Keratinocyte (primary cell): Measurements from ENCODE around the gene TRMT61A. TPM values are rescaled to one million over a fixed set of nuclear protein-coding genes. Genes with fewer than 3 reads are reported as not detected.

ENCODE experiments used
- DNase-seq: peaks from one replicate; pipeline ENCODE4 v3.0.0-alpha.2; 2011; ENCODE audit warnings: low read depth, missing footprints, low spot score
- FAIRE-seq: peaks from 2 replicates; lab custom pipeline; 2011; peaks lifted over from hg19 to GRCh38; lab: Jason Lieb, UNC
- H2AFZ ChIP-seq: 2 replicates; pipeline ENCODE4 v1.6.0; 2012; ENCODE audit warnings: low read length, control low read depth, inconsistent platforms; ENCODE audit not compliant: control insufficient read depth
- H3K27ac ChIP-seq: 2 replicates; pipeline ENCODE4 v1.5.1; 2011; ENCODE audit warnings: low read length; ENCODE audit not compliant: control insufficient read depth, insufficient read depth
- H3K27me3 ChIP-seq: 3 replicates; pipeline ENCODE4 v1.6.0; 2011; ENCODE audit warnings: low read length; ENCODE audit not compliant: control insufficient read depth, insufficient read depth; ENCODE audit errors: extremely low read depth
- H3K36me3 ChIP-seq, 2 experiments: 2 replicates in 1 of 2; 3 replicates in 1 of 2; pipeline ENCODE4 v1.5.1; 2011; ENCODE audit warnings: low read length in 2 of 2, mild to moderate bottlenecking in 1 of 2; ENCODE audit not compliant: control insufficient read depth in 2 of 2, insufficient read depth in 2 of 2; ENCODE audit errors: extremely low read depth in 1 of 2
- H3K4me1 ChIP-seq: 3 replicates; pipeline ENCODE4 v1.5.1; 2011; ENCODE audit warnings: low read length; ENCODE audit not compliant: control insufficient read depth, insufficient read depth; ENCODE audit errors: extremely low read depth
- H3K4me2 ChIP-seq: 3 replicates; pipeline ENCODE4 v1.6.0; 2011; ENCODE audit warnings: low read depth, low read length; ENCODE audit not compliant: control insufficient read depth, insufficient read depth; ENCODE audit errors: extremely low read depth
- H3K4me3 ChIP-seq, 3 experiments: fragments of 200-600 bp in 1 of 3; sonication (generic) in 1 of 3; 2 replicates in 2 of 3; 3 replicates in 1 of 3; pipeline ENCODE4 v1.5.1; 2011 to 2016; ENCODE audit warnings: low read length in 3 of 3, mild to moderate bottlenecking in 3 of 3, control low read depth in 2 of 3, inconsistent platforms in 1 of 3, low read depth in 1 of 3, mixed read lengths in 1 of 3, mixed run types in 1 of 3, moderate library complexity in 1 of 3; ENCODE audit not compliant: control insufficient read depth in 2 of 3, insufficient read depth in 2 of 3; ENCODE audit errors: extremely low read depth in 1 of 3
- H3K79me2 ChIP-seq: 2 replicates; pipeline ENCODE4 v1.6.0; 2012; ENCODE audit warnings: low read length; ENCODE audit not compliant: control insufficient read depth, insufficient read depth
- H3K9ac ChIP-seq: 3 replicates; pipeline ENCODE4 v1.6.0; 2011; ENCODE audit warnings: low read length; ENCODE audit not compliant: control insufficient read depth, insufficient read depth; ENCODE audit errors: extremely low read depth
- H3K9me1 ChIP-seq: 3 replicates; pipeline ENCODE4 v1.6.0; 2011; ENCODE audit warnings: low read length; ENCODE audit not compliant: control insufficient read depth, insufficient read depth; ENCODE audit errors: extremely low read depth
- H3K9me3 ChIP-seq: 2 replicates; pipeline ENCODE4 v1.5.1; 2012; ENCODE audit warnings: low read depth, low read length; ENCODE audit not compliant: control insufficient read depth
- H4K20me1 ChIP-seq: 3 replicates; pipeline ENCODE4 v1.6.0; 2011; ENCODE audit warnings: low read length; ENCODE audit not compliant: control insufficient read depth, insufficient read depth; ENCODE audit errors: extremely low read depth
- EZH2 ChIP-seq: IDR thresholded peaks from one replicate; pipeline ENCODE4 v1.6.1; 2012; ENCODE audit warnings: inconsistent platforms, mild to moderate bottlenecking, low read length, moderate library complexity
- dilution Hi-C: fragments of 300-500 bp; cut with MboI; formaldehyde crosslinking; loops from one replicate; pipeline ENCODE4 v1.7.0; 2020; ENCODE audit warnings: low sequenced_read_pairs; ENCODE audit not compliant: extremely low pct_ligation_motif_present
- polyA plus RNA-seq, 5 experiments: library from polyadenylated mRNA; depleted of rRNA in 3 of 5; stranded (reverse) in 3 of 5; stranded (forward) in 1 of 5; unstranded in 1 of 5; fragments of >200 nt; gene quantifications; 1 replicate in 1 of 5; 2 replicates in 3 of 5; 3 replicates in 1 of 5; pipeline versions ENCODE4 v1.2.1 to v1.2.3, GENCODE V29; 2011 to 2012; ENCODE audit warnings: missing spikeins in 2 of 5, low read depth in 1 of 5, low replicate concordance in 1 of 5
- TF ChIP-seq, protein P1 (sequence below), 3 experiments: IDR thresholded peaks in 1 of 3; conservative IDR thresholded peaks in 1 of 3; optimal IDR thresholded peaks in 1 of 3; 2 replicates in 2 of 3; 3 replicates in 1 of 3; pipeline versions ENCODE3 to v1.5.1; 2011; ENCODE audit warnings: low read length in 3 of 3, mild to moderate bottlenecking in 3 of 3, moderate library complexity in 2 of 3, control low read depth in 1 of 3, inconsistent platforms in 1 of 3; ENCODE audit not compliant: insufficient read depth in 2 of 3; ENCODE audit errors: extremely low read depth in 1 of 3

The TRMT61A gene
- polyA plus RNA-seq, 1 donor (not counting 4 experiments of a cell fraction or from before 2014, with no cell fraction given) = 4.4 TPM

DNA sequence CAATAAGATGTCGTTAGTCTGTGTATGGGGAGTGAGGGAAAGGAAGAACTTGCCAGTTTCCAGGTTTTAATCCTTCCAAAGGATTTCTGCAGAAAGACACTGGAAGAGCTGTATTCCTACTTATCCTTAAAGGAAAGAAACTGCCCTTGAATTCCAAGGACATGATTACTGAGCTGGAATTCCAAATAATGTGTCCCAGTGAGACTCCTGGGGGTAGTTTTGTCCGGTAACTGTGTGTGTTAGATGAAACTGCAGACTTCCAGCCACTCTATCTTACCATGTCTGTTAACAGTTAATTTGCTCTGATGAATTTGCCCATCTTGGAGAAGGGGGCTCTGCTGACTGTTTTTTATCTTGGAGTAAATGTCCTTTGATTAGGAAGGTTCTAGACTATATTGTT, 39.4 kb upstream of the TRMT61A start:
- dilution Hi-C loops = no loop called here
- no peaks in the 10 kb centered on the region for H3K9me3 ChIP-seq
- H3K9ac ChIP-seq = no peak overlapping the region
- no peak overlapping the region for H3K27ac ChIP-seq
- no peak for FAIRE-seq
- no peaks in the 10 kb centered on the region for H3K4me1 ChIP-seq
- H3K79me2 ChIP-seq = peaks cover 8% of the 10 kb centered on the region
- TF ChIP-seq, protein P1, sequence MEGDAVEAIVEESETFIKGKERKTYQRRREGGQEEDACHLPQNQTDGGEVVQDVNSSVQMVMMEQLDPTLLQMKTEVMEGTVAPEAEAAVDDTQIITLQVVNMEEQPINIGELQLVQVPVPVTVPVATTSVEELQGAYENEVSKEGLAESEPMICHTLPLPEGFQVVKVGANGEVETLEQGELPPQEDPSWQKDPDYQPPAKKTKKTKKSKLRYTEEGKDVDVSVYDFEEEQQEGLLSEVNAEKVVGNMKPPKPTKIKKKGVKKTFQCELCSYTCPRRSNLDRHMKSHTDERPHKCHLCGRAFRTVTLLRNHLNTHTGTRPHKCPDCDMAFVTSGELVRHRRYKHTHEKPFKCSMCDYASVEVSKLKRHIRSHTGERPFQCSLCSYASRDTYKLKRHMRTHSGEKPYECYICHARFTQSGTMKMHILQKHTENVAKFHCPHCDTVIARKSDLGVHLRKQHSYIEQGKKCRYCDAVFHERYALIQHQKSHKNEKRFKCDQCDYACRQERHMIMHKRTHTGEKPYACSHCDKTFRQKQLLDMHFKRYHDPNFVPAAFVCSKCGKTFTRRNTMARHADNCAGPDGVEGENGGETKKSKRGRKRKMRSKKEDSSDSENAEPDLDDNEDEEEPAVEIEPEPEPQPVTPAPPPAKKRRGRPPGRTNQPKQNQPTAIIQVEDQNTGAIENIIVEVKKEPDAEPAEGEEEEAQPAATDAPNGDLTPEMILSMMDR (optimal IDR thresholded peaks at IDR 0.05 in 1 of 3, IDR thresholded peaks at IDR 0.05 in 1 of 3, conservative IDR thresholded peaks at IDR 0.05 in 1 of 3; ENCODE audit: extremely low read depth in 1 of 3, insufficient read depth in 2 of 3, low read length in 3 of 3) = no peak
- no peak for TF ChIP-seq EZH2
- H3K9me1 ChIP-seq = no peaks in the 10 kb centered on the region
- peaks cover 25 to 27% of the 10 kb centered on the region in 2 experiments for H3K36me3 ChIP-seq
- no peak overlapping the region for H2AFZ ChIP-seq
- no peak overlapping the region for H3K4me3 ChIP-seq
- peaks cover 3% of the 10 kb centered on the region for H4K20me1 ChIP-seq
- DNase-seq = no peak
- no peak overlapping the region for H3K4me2 ChIP-seq
- H3K27me3 ChIP-seq = no peaks in the 10 kb centered on the region

DNA sequence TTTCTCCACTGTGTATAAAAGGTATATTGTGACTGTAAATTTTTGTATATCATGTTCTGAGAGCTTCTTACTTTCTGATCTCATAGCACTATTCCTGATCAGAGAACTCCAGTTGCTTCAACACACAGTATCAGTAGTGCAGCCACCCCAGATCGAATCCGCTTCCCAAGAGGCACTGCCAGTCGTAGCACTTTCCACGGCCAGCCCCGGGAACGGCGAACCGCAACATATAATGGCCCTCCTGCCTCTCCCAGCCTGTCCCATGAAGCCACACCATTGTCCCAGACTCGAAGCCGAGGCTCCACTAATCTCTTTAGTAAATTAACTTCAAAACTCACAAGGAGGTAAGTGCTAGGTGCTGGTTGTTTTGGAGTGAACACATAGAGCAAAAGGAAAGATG, 37.3 kb upstream of the TRMT61A start:
- Histone ChIP-seq H3K9me1 (no peaks in the 10 kb centered on the region), H3K27ac (no peak overlapping the region), H3K4me2 (no peak overlapping the region), H3K9ac (no peak overlapping the region), H3K4me3 (no peak overlapping the region), H3K4me1 (peaks cover 2% of the 10 kb centered on the region), H3K79me2 (peaks cover 5% of the 10 kb centered on the region), H3K36me3 (peaks cover 29% of the 10 kb centered on the region in 2 experiments), H4K20me1 (peaks cover 3% of the 10 kb centered on the region), H3K27me3 (no peaks in the 10 kb centered on the region), H3K9me3 (no peaks in the 10 kb centered on the region), H2AFZ (no peak overlapping the region)
- no peak for TF ChIP-seq EZH2
- TF ChIP-seq, protein P1 (optimal IDR thresholded peaks at IDR 0.05 in 1 of 3, IDR thresholded peaks at IDR 0.05 in 1 of 3, conservative IDR thresholded peaks at IDR 0.05 in 1 of 3; ENCODE audit: extremely low read depth in 1 of 3, insufficient read depth in 2 of 3, low read length in 3 of 3) = no peak
- dilution Hi-C loops = no loop called here
- FAIRE-seq (no peak), DNase-seq (no peak)
